ENCODE measurements around the gene RORC. TPM values are rescaled to one million over a fixed set of nuclear protein-coding genes. Genes with fewer than 3 reads are reported as not detected.

RORC gene
- total RNA-seq, 6 experiments from 2014 or later = not detected

DNA sequence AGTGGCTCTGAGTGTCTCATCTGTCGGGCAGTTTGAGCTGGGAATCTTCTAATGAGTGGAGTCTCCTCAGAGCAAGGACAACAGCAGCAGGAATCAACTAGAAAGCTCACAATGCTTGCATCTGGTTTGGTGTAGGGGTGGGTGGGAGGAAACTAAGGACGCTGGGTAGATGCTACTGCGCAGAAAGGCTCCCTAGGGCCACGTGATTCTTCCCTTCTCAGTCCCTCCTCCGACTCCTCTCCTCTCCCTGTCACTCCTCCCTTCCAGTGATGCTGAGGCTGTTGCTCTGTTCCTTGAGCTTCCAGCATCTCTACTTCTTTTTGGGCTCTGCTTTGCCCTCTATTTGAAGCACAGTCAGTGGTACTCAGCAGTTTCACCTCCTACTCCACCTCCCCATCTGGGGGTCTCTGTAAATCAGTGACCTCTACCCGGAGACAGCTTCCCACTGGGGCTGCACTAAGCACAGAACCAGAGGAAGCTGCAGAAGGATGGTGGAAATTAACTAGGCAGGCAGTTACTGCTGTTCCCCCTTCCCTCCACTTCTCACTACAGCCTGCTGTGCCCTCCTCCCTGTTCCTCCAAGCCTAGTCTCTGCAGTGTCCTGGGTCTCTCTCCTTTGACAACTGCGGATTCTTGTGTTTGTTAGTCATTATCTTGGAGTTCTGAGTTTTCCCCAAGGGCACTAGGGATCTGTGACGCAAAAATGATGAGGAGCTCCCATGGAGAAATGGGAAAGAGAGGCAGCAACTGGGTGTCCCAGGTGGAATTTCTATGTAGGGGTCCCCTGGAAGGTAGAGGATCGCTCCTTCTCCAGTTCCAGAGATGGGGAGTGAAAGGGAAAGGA, 32.2 kb downstream of the RORC start:
- H3K27me3 Mint-ChIP-seq (ENCODE audit: insufficient read depth) = peaks cover 47% of the 10 kb centered on the region
- no peaks in the 10 kb centered on the region for H3K9me3 Mint-ChIP-seq
- peaks cover 8% of the 10 kb centered on the region for H3K4me1 Mint-ChIP-seq (ENCODE audit: low read depth)

DNA sequence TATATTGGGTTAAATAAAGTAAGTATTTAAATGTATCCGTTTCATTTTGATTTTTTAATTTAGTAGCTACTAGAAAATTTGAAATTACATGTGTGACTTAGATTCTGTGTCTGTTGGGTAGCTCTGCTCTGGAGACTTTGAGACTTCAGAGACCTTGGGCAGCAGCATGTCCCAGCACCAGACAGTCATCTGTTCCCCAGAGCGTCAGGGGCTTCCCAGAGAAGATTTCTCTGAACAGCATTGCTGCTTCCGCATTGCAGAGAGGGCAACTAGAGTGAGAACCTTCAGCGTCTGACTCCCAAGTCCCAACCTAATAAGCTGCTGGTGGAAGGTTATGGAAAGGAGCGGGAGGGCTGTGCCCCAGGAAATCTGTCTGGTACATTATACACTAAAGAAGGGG, 33.0 kb downstream of the RORC start:
- Mint-ChIP-seq H3K9me3 (no peaks in the 10 kb centered on the region), H3K36me3 (ENCODE audit: low read depth) (no peaks in the 10 kb centered on the region), H3K27me3 (ENCODE audit: insufficient read depth) (peaks cover 39% of the 10 kb centered on the region), H3K4me1 (ENCODE audit: low read depth) (peaks cover 8% of the 10 kb centered on the region), H3K4me3 (no peak overlapping the region), H3K27ac (no peak overlapping the region)
- TF ChIP-seq, protein P1, sequence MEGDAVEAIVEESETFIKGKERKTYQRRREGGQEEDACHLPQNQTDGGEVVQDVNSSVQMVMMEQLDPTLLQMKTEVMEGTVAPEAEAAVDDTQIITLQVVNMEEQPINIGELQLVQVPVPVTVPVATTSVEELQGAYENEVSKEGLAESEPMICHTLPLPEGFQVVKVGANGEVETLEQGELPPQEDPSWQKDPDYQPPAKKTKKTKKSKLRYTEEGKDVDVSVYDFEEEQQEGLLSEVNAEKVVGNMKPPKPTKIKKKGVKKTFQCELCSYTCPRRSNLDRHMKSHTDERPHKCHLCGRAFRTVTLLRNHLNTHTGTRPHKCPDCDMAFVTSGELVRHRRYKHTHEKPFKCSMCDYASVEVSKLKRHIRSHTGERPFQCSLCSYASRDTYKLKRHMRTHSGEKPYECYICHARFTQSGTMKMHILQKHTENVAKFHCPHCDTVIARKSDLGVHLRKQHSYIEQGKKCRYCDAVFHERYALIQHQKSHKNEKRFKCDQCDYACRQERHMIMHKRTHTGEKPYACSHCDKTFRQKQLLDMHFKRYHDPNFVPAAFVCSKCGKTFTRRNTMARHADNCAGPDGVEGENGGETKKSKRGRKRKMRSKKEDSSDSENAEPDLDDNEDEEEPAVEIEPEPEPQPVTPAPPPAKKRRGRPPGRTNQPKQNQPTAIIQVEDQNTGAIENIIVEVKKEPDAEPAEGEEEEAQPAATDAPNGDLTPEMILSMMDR (IDR thresholded peaks at IDR 0.05) = no peak
- no peak for DNase-seq

More for the DNA sequence above, 32.2 kb downstream of the RORC start:
- peak; percentile 11 for DNase-seq
- H3K36me3 Mint-ChIP-seq (ENCODE audit: low read depth) = no peaks in the 10 kb centered on the region
- TF ChIP-seq, protein P1 (IDR thresholded peaks at IDR 0.05) = no peak
- no peak overlapping the region for H3K4me3 Mint-ChIP-seq
- H3K27ac Mint-ChIP-seq = no peak overlapping the region

DNA sequence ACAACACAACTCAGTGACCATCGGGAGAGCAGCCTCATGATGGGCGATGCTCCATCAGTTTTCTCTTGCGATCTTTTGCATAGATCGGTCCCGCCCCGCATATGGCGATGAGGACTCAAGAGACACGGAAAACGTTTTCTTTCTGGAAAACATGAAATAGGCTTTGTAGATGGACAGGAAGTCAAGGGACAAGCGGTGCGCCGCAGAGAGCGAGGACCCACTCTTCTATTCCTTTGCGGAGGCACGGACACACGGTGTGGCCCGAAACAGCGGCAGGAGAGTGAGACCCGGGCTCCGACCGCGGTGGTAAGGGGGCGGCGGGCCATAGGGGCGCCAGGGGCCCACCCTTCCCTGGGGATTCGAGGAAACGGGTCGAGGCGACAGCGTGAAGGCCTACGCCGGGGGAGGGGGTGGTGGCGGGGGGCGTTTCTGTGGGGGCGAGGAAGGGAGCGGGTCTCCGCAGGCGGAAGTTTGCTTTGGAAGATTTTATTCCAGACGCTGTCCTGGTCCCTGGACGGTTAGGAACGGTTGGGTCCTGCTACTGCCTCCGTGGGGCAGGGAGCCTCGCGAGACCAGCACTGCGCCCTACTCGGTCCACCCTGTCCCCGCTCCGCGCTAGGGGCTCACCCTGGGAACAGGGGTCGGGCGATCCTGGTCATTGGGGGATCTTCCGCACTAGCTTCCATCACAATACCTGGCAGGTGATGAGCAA, 40.5 kb downstream of the RORC start:
- TF ChIP-seq, protein P1 (IDR thresholded peaks at IDR 0.05) = no peak
- no peak overlapping the region; the same call in 1 of the 2 replicates for H3K27ac Mint-ChIP-seq
- peak overlapping the region; percentile 89 for H3K4me3 Mint-ChIP-seq
- peaks cover 14% of the 10 kb centered on the region for H3K27me3 Mint-ChIP-seq (ENCODE audit: insufficient read depth)
- H3K36me3 Mint-ChIP-seq (ENCODE audit: low read depth) = no peaks in the 10 kb centered on the region
- H3K9me3 Mint-ChIP-seq = no peaks in the 10 kb centered on the region
- peaks cover 25% of the 10 kb centered on the region for H3K4me1 Mint-ChIP-seq (ENCODE audit: low read depth)
- DNase-seq = no peak

DNA sequence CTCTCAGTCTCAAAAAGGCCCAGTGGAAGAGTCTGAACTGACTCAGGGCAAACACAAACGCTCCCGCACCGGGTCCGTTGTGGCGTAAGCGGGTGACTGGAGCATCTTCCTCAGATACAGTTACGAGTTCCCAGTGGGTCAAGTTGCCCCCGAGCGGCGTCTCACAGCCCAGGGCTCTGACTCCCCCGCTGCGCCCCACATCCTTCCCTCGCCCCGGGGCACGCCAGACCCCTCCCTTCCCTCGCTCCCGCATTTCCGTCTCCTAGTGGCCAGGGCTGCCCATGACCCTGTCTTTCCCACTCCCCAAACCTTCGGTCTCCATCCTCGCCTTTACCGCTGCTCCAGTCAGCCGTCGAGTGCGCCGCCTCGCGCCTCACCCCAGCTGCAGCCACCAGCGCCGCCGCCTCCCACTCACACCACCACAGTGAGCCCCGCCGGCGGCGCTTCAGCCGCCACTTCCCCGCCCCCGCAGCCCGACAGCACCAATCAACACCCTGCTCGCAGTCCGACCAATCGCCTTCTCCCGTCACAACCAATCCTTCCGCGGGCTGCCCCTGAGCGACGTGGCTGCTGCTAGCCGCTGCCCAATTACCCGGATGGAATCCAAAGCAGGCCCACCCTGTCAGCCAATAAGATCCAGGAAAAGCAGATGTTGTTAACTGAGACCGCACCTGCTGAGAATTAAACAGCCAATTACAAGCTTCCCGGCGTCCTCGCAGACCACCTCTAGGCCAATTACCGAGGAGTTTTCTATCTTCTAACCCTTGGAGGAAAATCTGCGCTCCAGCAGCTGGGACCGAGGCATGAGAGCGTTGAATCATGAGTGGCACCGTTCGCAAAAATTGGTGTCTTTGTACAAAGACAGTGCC, 41.3 kb downstream of the RORC start, which contains the start of gene TDRKH:
TDRKH (minus strand) TSS at position 430 of the 869 bp plus-strand sequence. CDS start 7,478 bp downstream, outside the sequence.
- H3K27ac Mint-ChIP-seq = no peak within 1 kb of the TSS; the same call in 1 of the 2 replicates
- peaks cover 25% of the 10 kb centered on the region for H3K4me1 Mint-ChIP-seq (ENCODE audit: low read depth)
- TF ChIP-seq, protein P1 (IDR thresholded peaks at IDR 0.05) = peak; percentile 55
- H3K27me3 Mint-ChIP-seq (ENCODE audit: insufficient read depth) = peaks cover 11% of the 10 kb centered on the region
- H3K4me3 Mint-ChIP-seq = peak within 1 kb of the TSS; percentile 89
- no peaks in the 10 kb centered on the region for H3K36me3 Mint-ChIP-seq (ENCODE audit: low read depth)
- DNase-seq = peak; percentile 99
- no peaks in the 10 kb centered on the region for H3K9me3 Mint-ChIP-seq

DNA sequence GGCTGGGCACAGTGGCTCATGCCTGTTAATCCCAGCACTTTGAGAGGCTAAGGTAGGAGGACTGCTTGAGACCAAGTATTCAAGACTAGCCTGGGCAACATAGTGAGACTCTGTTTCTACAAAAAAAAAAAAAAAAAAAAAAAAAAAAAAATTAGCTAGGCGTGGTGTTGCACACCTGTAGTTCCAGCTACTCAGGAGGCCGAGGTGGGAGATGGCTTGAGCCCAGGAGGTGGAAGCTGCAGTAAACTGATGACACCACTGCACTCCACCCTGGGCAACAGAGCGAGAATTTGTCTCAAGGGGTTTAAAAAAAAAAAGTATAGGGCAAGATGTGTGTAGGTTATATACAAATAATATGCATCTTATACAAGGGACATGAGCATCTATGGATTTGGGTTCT, 43.9 kb downstream of the RORC start:
- TF ChIP-seq, protein P1 (IDR thresholded peaks at IDR 0.05) = no peak
- Mint-ChIP-seq H3K4me1 (ENCODE audit: low read depth) (peaks cover 25% of the 10 kb centered on the region), H3K27ac (no peak overlapping the region), H3K36me3 (ENCODE audit: low read depth) (no peaks in the 10 kb centered on the region), H3K9me3 (no peaks in the 10 kb centered on the region), H3K4me3 (no peak overlapping the region), H3K27me3 (ENCODE audit: insufficient read depth) (peaks cover 8% of the 10 kb centered on the region)
- DNase-seq = no peak
